Amniotic stem cell (primary cell): ENCODE measurements around the gene FAM180A.
"Not testable (repeated sequence)": the region's sequence is repeated elsewhere in the genome, so short reads cannot be mapped to it uniquely, and the experiment has no call there.

Experiments
- DNase-seq: peaks from one replicate; lab custom pipeline; 2025; lab: John Stamatoyannopoulos, UW

Gene FAM180A

DNA sequence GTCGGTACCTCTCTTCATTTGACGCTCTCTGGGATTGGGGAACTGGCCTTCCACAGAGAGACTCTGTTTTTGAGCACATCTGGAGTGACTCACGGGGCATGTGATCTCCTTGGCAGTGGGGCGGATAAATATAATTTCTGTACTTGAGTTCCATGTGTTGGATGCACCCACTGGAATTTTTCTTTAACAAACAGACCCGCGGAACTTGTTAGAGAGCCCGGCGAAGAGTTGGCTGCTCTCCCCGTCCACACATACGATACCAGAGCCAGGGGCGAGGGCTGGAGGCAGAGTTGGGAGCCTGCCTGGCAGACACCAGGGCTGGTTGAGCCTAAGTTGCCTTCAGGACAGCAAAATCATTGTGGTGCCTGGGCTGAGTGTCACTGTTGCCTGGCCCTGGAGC, at the start of gene FAM180A:
TSS of gene FAM180A (minus strand) at position 44 of the 400 bp plus-strand sequence. CDS start 233 bp downstream, outside the sequence.
- peak; percentile 34 for DNase-seq

DNA sequence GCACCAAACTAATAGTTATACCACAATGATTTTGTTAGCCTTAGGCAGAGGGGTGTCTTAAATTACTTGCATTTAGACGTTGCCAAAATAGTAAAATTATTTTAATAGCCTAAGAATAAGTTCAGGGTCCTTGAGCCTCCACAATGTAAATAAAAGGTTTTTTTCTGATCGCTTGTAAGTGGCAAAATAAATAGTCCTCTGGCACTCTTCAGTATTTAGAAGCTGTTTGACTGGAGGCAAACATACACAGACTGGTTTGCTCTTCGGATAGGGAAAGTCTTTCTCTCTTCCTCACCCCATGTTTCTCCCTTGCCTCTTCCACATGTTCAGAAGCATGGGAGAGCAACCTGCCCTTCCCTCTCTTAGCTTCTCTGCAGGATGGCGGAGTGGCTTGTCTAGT, 49.5 kb upstream of the FAM180A start:
- DNase-seq, result no peak

DNA sequence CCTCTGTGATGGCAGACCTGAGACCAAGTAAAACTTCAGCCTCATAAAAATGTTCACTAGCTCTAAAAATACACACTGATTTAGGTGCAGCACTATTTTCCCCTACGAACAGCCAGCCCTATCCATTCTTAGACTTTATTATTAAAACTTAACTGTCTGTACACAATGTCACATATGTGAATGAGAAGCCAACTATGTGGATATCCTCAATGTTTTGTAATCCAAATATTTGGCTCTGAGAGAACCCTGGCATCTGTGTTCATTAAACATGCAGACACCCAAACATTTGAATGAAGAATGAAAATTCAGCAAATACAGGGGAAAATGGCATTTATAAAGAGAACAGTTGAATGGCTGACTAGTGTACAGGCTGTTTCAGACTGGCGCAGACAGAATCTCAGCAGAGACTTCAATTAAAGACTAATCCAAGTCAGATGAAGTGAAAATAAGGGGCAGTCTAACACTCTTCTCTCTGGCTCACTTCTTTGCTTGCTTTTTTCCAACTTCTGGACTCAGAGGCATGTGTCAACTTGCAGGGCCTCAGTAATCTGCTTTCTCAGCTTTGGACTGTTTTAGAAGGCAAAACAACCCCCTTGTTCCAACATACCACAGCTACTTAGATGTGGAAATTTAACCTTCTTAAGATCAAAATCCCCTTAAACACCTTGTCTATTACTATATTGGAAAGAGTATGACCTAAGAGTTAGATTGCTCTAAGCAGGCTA, 47.4 kb upstream of the FAM180A start:
- DNase-seq, result no peak

- no peak for DNase-seq
Observed at GRCh38 chr7:135793841-135794240, 45.2 kb upstream of the FAM180A start.

- DNase-seq, result no peak
Observed at GRCh38 chr7:135792866-135793265, 44.3 kb upstream of the FAM180A start.

DNA sequence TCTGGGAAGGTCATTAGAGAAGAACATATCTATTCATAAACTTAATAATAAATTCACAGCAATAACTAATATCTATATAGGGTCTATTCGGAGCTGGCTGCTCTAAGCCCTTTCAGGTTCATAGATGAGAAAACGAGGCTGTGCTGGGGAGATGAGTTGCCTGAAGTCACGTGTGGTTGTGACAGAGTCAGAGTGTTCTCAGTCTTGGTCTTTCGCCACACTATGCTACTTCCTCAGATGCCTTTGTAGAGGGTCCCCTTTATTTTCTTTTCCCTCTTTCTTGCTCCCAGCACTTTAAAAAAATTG, 43.7 kb upstream of the FAM180A start:
- DNase-seq, result no peak

- no peak for DNase-seq
Observed at GRCh38 chr7:135791543-135792362, 43.1 kb upstream of the FAM180A start.

- no peak for DNase-seq
Observed at GRCh38 chr7:135790371-135790977, 41.9 kb upstream of the FAM180A start.

GRCh38 chr7:135789956-135790355, 41.3 kb upstream of the FAM180A start:
- DNase-seq, result no peak

GRCh38 chr7:135789431-135789830, 40.8 kb upstream of the FAM180A start:
- no peak for DNase-seq

- DNase-seq, result no peak
Observed at GRCh38 chr7:135786911-135787310, 38.3 kb upstream of the FAM180A start.

DNA sequence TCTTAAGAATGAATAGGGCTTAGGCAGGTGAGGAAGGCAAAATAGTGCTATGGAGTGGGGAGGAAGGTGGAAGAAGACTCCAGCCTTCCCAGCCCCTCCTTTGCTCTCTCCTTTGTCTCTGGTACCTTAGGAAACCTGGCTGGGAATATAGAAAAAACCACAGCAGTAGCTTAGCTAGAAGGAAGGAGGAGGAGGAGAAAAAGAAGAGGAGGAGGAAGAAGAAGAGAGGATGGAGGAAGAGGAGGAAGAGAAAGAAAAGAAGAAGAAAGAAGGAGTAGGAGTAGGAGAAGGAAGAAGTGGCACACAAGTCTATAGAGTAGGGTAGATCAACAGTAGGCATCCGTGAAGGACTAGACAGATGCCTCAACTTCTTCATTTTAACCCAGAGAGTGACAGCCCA, 36.5 kb upstream of the FAM180A start:
- DNase-seq, result no peak

DNA sequence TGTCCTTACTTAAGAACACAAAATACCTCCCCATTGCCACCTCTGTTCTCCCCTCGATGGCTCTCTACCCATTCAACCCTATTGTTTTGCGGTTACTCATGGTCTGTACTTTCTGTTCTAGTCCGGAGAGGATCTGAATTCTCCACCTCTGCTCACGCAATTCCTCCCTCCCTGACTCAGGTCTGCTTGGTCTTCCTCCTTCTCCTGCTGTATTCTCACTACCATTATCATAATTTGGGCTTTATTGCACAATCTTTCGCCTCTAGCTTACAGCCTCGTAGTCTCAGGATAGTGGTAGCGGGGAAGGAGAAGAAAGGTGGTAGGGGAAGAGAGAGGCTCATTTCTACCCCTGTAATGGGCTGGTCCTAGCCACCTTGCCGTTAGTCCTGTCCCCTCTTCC, 35.4 kb upstream of the FAM180A start:
- DNase-seq, result no peak

DNA sequence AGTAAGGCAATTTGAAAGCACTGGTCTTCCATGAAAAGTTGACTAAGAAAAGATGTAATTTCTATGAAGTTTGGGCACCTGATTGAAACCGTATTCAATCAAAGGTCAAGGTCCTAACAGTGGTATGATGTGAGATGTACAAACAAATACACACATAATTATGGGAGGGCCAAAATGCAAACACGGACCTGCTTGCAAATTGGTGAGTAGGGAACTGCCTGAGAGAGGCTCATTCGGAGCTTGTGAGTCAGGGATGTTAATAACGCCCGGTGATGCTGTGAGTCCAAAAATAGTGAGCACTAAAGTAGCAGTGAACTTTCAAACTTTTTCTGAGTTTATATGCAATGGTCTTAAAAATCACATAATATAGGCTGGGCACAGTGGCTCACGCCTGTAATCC, 34.2 kb upstream of the FAM180A start:
- DNase-seq, result no peak

GRCh38 chr7:135782377-135782776, 33.8 kb upstream of the FAM180A start:
- no peak for DNase-seq

- no peak for DNase-seq
Observed at GRCh38 chr7:135777626-135778398, 29.2 kb upstream of the FAM180A start.

GRCh38 chr7:135775915-135776314, 27.3 kb upstream of the FAM180A start:
- DNase-seq, result not testable (repeated sequence)

DNA sequence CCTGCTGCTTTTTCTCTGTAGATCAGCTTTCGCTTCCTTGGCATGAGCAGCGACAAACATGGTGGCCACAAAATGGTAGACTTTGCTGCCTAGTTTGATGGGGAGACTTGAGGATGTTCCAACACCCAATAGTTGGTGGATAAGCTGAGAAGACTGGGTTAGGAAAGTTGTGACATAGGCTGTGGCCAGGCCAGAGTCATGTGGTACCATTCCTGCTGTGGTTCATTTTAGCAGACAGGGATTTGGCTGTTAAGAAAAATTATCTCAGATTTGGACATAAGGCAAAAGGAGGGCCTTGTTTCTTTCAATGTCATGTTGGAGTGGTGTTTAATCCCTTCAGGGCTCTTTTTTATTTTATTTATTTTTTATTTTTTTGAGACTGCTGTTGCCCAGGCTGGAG, 26.6 kb upstream of the FAM180A start:
- DNase-seq, result no peak

DNA sequence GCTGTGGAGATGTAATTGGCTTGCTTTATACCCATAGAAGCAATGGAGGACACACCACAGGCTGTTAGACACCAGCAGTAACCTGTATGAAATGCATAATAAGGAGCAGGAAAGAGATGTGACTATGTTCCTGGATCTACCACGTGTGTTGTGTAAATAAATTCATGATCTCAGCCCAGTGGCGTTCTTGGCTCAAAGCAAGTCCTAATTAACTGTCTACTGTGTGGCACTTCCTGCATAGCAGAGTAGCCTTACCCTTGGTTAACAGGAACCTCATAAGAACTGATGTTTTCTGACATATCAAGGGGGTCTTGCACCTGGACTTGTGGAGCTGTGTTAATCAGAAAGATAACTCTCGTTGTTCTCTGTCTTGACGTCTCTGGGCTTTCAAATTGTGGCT, 25.7 kb upstream of the FAM180A start:
- DNase-seq, result no peak

DNA sequence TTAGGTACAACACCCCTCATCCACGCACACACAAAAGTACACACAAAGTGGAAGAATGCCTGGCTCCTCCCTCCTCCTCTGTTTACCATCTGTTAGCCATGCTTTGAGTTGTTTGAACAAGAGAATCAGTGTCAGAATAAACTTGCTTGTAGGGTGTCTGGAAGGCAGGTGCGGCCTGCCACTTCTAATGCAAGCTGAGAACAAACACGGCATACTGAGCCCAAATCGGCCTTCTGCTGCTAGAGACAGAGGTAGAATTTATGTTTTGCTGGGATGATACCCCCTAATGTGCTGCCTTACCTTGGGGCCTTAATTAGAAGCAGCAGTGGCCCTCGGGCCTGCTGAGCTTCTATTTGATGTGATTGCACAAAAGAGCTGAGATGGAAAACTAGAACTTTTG, 24.9 kb upstream of the FAM180A start:
- no peak for DNase-seq

DNA sequence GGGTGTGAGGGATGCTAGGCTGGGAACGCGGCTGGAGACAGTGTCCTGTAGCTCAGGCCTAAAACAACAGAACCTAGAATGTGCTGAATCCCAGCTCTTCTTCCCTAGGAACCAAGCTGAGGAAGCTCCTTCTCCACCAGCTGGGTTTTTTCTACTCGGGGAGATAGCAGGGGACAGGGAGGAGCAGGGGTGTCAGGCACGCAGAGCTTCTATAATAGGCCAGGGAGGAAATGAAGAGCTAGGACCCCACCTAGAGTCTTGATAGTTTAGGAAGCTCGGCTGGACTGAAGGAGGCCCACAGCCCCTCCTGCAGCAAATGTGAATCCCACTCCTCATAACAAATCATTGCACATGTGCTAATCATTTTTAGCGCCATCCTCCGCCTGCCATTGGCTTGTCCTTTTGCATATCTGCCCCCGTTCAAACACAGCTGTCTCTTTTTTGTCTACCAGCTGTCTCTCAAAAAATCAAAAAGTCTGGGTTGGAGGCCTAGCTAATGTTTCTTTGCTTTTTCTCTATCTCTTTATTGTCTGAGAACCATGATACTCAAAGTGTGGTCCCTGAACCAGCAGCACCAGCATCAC, 24.1 kb upstream of the FAM180A start:
- no peak for DNase-seq
